GM11168 (cell line): ENCODE results near the gene MAB21L4.

Experiments used
- in situ Hi-C: fragments of 300-500 bp; cut with MboI; formaldehyde crosslinking; loops from one replicate; pipeline ENCODE4 v1.12.0; 2022; ENCODE audit warnings: low sequenced_read_pairs; ENCODE audit not compliant: unreplicated experiment

The MAB21L4 gene

DNA sequence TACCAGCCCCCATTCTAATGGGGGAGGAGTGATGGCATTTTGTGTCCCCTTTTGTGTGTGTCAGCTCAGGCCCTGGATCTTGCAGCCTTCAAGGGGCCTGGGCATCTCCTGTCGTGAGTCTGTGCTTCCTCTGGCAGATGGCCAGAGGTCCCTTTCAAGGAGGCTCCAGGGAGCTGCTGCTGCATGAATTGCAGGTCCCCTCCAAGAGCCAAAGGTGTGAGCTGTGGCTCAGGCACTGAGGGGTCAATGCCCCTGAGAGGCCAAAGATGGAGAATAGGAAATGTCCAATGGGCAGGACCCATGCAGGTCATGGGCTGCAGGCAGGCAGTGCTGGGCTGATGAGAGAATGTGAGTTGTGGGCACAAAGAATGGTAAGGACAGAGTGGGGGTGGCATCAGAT lies 10.4 kb downstream of the MAB21L4 start:
- in situ Hi-C loops, result no loop called here

DNA sequence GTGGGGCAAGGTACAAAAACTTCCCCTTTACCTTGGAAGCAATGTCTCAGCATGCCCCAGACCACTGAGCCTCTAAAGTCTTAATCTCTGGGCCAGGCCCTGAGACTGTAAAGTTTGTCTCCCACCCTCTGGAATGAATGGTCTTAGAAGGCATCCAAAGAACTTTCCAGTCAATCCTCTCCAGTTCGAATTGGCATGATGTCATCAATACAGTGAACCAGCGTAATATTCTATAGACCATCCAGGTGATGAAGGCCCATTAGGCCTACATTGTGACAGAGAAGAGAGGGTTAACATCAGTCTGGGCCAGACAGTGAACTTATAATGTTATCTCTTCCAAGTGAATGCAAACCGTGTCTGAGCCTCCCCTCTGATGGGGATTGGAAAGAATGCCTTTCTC lies 11.2 kb downstream of the MAB21L4 start:
- in situ Hi-C loops, result no loop called here

DNA sequence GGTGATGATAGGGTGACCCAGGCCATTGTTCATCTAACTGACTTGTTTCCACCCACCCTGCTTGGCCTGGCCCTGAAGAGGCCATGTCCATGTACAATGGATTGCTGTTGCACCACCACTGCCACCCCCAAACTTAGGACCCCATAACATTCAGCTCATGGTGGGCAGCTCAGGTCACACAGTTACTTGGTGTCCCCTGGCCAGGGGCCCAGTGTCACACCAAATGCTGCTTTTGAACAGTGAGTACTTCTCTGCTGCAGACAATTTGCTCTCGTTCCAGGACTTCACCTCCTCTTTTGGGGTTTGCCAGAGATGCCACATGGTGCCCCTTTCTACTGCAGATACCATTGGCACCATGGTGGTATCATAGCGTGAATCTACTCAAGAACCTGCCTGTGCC lies 11.7 kb downstream of the MAB21L4 start:
- in situ Hi-C loops, result no loop called here

DNA sequence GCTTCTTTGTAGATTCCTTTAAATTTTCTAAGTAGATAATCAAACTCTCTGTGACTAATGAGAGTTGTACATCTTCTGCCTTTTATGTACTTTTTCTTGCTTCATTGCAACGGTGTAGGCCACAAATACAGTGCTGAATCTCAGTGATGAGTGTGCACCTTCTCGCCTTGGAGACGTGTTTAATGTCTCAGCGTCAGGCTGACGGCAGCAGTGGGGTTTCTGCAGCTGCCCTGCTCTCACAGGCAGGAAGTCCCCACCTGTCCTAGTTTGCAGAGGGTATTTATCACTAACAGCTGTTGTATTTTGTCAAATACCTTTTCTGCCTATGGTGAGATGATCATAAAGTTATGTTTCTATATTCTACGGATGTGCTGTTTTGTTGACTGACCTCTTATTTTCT lies 14.0 kb downstream of the MAB21L4 start:
- in situ Hi-C loops, result no loop called here

DNA sequence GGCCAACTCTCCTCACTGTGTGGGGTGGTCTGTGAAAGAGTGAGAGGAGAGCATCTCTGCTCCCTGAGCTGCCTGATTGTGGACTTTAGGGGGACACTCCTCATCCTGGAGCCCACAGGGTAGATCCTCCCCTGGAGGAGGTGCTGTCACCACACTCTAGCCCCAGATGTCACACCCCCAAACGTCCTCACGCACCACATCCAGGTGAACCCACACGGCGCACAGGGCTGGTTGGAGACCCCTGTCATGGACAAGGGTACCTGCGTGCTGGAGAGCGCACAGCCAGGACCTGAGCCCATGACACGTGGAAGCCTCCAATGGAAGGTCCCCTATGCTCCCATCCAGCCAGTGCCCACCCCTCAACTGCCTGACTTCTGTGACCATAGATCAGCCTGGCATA lies 16.9 kb downstream of the MAB21L4 start:
- in situ Hi-C loops, result no loop called here

DNA sequence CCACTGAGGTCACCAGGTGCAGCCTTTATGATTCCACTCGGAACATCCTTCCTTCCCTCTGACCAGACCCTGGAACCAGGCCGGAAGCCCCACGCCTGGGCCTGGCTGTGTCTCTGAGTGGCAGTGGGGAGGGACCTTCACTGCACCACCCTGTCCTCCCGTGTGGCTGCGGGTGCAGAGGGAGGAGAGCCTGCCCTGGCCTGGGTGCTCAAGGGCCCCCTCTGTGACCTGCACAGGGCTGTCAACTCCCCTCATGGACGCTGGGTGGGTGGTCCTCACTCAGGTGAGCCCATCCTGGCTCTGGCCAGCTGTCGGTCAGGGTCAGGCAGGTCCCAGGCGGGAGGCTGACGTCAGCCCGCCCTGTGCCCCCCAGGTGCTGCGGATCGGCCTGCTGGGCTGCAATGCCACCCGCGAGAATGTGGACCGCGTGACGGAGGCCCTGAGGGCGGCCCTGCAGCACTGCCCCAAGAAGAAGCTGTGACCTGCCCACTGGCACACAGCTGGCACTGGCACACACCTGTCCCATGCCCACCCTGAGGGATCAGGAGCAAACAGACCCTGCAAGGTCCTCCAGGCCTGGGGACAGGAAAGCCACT lies 17.5 kb downstream of the MAB21L4 start:
- in situ Hi-C loops, result no loop called here

DNA sequence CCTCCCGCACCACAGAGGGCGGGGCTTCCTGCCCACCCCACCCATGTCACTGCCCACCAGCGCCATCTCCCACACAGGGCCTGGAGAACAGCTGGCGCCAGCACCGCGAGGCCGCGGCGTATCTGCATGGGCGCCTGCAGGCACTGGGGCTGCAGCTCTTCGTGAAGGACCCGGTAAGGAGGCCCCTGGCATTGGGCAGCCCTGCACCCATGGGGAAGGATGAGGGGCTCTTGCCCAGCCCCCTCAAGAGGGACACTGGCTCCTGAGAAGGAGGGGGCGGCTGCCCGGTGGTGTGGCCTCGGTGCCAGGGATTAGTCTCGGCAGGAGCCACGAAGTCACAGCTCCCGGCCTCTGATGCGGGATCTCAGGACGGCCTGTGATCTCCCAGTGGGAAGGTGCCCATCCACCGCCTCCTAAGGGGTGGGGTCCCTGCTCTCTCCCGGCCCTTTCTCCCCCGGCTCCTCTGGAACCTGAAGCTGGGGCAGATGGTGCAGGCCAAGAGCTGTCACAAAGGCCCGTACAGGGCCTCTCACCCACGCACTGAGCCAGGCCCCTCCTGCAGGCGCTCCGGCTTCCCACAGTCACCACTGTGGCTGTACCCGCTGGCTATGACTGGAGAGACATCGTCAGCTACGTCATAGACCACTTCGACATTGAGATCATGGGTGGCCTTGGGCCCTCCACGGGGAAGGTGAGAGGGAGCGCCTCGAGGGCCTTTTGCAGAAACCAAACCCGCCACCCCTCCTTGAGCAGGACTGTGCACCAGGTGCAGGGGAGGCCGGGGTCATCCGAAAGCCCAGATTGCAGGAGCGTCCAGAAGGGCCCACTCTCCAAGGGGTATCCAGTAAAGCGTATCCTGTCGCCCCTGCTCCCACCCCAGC lies 18.3 kb downstream of the MAB21L4 start:
- in situ Hi-C loops, result no loop called here

DNA sequence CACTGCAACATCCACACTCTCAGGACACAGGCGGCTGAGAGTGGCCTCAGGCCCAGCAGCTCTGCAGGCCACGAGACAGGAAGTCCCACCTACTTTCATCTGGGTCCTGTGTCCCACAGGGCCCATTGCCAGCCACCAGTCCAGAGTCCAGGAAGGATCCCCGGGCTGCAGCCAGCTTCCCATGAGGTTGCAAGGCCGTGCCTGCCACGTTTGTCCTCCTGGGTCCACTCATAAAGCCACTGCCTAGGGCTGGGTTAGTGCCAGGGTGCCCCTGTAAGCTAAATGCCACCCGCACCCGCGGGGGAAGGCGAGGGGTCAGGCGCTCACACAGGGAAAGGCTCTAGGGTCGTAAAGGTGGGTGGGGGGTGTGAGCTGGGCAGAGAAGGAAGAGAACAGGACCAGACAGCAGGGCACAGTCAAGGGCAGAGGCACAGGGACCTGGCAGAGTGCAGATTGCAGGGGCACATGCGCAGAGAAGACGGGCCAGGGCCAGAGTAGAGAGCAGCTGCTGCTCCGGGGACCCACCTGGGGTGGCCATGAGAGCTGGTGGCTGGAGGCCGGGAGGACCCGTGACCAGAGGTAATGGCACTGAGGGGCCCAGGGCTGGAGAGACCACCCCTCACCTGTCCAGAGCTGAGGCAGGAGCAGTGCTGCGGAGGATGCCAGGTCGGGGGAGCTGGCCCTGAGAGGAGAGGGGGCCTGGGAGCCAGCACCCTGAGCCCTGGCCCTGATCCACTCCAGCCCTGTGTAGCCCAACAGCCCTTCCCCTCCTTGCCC lies 19.3 kb downstream of the MAB21L4 start:
- in situ Hi-C loops, result no loop called here

DNA sequence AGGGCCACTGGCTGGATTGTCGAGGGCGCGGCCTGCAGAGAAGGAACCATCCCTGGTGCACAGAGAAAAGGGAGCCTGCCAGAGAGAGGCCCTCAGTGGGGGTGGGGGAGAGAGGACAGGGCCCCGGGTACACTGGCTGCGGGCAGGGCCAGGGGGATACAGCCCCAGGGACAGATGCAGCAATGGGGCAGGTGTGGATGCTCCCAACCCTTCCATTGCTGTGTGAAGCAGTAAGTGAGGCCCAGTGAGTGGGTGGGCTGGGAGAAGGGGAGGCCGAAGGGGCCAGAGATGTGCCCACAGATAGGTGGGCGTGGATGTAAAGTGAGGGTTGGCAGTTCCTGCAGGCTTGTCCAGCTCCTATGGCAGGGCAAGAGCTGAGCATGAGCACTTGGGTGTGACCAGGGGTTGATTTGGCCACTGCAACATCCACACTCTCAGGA lies 19.9 kb downstream of the MAB21L4 start:
- in situ Hi-C loops, result no loop called here

DNA sequence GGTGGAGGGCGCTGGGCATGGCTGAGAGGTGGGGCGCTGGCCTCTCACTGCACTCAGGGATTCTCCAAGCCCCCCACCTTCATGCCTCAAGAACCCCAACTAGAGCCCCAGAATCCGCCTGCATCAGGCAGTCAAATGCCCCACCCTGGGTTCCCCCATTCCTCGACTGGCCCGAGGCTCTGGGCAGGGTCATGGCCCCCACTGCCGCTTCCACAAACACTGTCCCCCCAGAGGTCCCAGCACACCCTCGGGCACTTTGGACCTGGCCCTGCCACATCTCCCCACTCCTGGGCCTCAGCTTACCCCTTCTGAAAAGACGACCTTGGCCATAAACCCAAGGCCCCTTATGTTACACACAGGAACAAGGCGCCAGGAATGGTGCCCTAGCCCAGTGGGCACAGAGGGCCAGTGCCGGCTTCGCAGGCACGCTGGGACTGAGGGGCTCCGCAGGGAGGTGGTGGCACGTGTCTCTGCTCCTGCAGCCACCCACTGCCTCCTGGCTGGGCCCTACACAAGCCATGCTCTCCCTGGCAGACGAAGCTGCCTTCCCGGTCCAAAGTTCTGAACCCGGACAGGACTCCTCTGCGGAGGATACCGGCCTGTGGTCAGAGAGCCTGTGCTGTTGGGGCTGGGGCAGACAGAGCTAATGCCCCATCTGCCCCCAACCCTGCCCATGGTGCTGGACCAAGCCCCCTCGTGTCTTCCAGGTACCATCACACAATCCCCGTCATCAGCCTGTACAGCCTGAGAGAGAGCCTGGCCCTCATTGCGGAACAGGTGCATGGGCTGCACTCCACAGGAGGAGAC lies 20.5 kb downstream of the MAB21L4 start:
- in situ Hi-C loops, result no loop called here

DNA sequence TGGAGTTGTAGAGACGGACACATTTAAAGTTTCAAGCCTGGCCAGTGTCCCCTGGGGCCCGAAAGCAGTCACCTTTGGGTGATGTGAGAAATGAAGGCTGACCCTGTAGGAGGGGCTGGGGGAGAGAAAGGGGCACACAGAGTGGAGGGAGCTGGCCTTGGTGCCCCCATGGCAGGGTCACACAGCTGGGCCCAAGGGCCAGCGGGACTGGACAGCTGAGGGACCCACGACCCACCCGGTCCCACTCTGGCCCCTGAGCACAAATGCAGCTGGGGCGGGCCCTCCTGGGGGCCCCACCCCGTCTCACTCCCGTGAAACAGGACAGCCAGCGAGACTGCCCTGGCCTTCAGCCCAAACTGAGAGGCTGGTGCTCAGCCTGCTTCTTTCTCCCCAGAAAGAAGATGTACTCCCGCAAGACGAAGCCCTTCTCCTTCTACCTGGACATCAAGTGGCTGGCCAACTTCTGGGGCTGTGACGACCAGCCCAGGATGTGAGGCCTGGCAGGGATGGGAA lies 21.2 kb downstream of the MAB21L4 start:
- in situ Hi-C loops, result no loop called here

DNA sequence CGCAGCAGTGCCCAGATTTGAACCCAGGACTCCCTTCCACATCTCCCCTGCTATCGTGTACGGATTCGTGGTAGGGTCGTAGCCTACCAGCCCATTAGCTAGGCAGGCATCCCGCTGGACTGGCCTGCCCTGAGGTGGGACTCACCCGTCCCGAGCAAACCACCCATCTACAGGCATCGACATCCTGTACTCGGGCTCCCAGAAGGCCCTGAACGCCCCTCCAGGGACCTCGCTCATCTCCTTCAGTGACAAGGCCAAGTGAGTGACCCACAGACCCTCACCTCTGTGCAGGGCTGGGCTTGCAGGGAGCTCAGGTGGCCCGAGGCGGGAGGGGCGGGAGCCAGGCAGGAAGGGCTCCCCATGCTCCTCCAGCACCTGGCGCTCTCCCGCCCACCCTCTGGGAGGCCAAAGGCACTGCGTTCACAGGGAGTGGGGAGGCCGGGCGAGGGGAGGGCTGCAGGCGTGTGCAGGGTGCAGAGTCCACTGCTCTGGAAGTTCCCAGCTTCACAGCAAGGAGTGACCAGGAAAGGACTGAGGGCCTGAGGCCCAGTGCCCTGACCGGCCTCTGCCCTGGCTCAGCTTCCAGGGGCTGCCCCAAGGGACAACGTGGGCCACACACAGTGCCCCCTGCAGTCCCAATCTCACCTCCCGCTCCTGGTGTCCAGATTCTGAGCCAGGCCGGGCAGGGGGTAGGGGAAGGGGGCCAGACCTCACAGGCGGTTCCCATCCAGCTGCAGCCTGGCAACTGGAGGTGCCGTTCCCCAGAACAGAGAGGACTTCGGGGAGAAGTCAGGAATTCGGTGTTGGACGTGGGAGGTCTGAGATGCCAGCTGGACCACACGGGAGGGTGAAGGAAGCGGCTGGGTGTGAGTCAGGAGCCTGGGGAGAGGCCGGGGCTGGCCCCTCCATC lies 21.9 kb downstream of the MAB21L4 start:
- in situ Hi-C loops, result no loop called here

DNA sequence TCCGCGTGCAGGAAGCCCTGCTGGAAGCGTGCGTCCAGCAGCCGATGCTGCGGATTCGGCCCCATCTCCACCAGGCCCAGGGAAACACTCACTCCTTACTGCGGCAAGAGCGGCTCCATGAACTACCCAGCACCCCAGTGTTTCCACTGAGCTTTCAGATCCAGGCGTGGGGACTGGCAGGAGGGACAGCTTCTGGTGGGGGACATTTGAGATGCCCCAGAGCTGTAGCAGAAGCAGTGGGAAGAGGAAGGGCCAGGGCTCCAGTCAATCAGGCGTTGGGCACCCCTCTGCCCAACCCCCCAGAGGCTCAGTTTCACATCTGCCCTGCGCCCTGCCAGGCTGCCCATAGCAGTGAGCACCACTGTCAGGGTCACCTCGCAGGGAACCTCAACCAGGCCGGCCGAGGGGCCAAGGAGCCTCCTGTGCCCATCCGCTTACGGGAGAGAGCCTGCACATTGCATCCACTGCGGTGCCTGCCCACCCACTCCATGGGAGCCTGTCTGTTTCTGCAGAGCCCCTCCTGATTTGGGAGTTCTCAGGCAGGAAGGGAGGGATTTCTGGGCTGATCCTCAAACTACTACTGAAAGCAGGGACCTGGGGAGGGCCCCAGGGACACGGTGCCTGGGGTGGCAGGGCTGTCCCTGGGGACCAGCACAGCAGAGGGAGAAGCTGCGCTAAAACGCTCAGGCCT lies 22.7 kb downstream of the MAB21L4 start:
- in situ Hi-C loops, result no loop called here

DNA sequence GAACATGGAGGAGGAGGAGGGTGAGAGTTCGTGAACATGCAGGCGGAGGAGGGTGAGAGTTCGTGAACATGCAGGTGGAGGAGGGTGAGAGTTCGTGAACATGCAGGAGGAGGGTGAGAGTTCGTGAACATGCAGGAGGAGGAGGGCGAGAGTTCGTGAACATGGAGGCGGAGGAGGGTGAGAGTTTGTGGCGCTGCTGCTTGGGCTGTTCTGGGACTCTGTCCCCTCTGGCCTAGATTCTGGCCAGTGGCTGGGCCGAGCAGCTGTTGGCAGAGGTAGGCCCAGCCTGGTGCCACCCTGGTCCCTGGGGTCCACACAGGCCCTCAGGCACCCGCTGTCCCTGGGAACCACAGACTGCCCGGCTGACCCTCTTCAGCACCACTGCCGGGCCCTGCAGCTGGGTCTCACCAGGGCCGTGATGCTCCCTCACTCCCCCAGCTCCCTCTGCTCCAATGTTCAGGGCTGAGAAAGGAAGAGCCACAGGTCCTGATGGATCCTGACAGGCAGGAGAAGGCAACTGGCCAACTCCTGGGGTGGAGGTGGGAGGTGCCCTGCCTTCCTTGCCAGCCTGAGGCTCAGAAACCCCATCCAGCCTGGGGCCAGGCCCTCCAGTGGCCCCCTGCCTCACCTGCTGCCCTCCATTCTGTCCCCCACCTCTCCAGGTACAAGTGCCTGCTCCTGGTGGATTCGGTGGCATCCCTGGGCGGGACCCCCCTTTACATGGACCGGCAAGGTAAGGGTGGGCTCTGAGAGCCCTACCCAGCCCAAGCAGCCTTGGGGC lies 23.4 kb downstream of the MAB21L4 start:
- in situ Hi-C loops, result no loop called here

DNA sequence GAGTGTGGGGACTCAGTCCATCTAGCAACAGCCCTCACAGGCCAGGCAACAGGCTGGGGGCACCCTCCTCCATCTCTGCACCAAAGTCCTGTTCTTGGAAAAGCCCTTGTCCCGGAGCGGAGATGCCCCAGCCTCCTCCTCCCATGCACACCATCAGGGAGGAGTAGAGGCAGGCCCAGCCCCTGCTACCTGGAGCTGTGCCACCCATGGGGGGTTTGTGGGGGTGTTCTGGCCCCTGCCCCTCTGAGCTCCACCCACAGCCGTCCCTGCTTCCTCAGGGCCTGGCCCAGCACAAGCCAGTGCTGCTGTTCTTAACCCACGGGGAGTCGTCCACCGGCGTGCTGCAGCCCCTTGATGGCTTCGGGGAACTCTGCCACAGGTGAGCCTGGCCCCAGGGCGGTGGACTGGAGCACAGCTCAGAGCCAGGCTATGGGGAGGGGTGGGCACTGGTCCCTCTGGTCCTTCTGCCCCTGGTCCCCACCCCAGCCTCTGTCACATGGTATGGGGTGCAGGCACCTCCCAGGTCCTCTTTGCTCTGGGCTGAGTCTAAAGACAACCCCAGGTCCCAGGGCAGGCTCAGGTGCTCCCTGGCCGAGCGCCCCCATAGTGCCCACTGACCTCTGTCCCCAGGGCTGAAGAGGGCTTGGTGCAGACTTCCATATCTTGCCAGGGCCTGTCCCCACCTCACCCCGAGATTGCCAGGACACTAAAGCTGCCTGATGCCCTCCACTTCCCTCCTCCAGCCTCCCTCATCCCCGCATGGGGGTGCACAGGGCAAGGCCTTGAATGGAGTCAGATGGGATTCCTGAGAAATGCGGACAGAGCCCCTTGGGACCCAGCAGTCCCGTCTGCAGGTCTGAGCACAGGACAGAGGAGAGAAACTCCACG lies 24.6 kb downstream of the MAB21L4 start:
- in situ Hi-C loops, result no loop called here

DNA sequence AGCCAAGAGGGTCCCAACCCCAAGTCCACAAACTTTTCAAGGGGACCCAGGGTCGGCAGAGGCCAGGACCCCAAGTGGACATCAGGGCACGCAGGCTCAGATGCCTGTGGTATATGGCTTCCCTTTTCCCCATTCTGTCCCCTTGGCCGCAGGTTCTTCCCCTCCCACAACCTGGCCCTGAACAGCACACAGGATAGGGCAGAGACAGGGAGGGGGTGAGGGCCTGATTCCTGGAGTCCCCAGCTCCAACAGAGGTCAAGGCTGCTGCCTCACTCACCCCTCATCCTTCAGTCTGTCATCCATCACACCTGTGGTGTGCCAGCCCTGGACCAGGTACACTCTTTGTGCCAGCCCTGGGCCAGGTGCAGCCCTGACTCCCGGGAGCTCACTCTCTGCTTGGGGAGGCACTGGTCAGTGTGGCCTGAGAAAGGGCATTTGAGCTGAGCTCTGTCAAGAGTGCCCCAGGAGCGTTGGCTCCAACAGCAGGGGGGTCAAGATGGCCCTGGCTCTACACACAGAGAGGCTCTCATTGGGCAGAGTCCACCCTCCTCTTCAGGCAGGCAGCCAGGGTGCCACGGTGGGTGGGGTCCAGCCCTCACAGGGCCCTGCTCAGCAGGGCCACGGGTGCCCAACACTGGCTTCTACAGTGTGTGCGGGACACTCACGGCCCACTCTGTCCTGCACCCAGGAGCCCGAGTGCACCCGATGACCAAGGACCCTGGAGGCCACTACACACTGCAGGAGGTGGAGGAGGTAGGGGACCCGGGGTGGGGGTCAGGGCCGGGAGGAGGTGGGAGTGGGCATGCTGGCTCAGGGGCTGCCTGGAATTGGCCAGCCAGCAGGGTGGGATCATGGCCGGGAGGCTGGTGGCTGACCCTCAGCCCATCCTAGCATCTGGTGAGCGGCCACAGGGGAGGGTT lies 25.7 kb downstream of the MAB21L4 start:
- in situ Hi-C loops, result no loop called here
